HT1080 (cell line): ENCODE results near the gene RCCD1. TPM values are rescaled to one million over a fixed set of nuclear protein-coding genes. Genes with fewer than 3 reads are reported as not detected.

Experiments used
- small RNA-seq: library from RNA; depleted of rRNA; stranded (forward); fragments of <200 nt; gene quantifications from one replicate; pipeline ENCODE3, GENCODE V24; 2014
- total RNA-seq: library from RNA; depleted of rRNA; stranded (reverse); fragments of >200 nt; shearing (Covaris generic); gene quantifications from 2 replicates; pipeline ENCODE4 v1.2.3, GENCODE V29; 2014; rRNA removed

RCCD1 gene
- total RNA-seq, 1 experiment from 2014 or later = 14.0 TPM

Small RNA genes within 50 kb of the gene (small RNA-seq; reads per million reads assigned to genes)
- not detected for gene RF00019

Other genes with a start within 250 kb of the RCCD1 start
- 13.1 and 16.1 TPM in 2 replicates for gene BLM, start 237.5 kb upstream of the RCCD1 start, total RNA-seq
- gene FURIN, start 86.3 kb upstream of the RCCD1 start, total RNA-seq = 61.6 and 84.3 TPM in 2 replicates
- gene FES, start 70.4 kb upstream of the RCCD1 start, total RNA-seq = 8.8 and 15.0 TPM in 2 replicates
- 5.8 and 12.5 TPM in 2 replicates for gene MAN2A2, start 51.6 kb upstream of the RCCD1 start, total RNA-seq
- gene HDDC3, start 22.3 kb upstream of the RCCD1 start, total RNA-seq = 27.9 and 30.3 TPM in 2 replicates
- gene UNC45A, start 19.6 kb upstream of the RCCD1 start, total RNA-seq = 55.6 and 66.8 TPM in 2 replicates
- 267 and 328 TPM in 2 replicates for gene PRC1, start 39.7 kb downstream of the RCCD1 start, total RNA-seq
- 11.6 and 12.7 TPM in 2 replicates for gene VPS33B, start 67.7 kb downstream of the RCCD1 start, total RNA-seq
- gene SV2B, start 145.4 kb downstream of the RCCD1 start, total RNA-seq = 0.10 TPM in 1 of 2 replicates, not detected in the other